HUES48 (cell line): ENCODE measurements around the gene QPCT.
"Not testable (repeated sequence)": the region's sequence is repeated elsewhere in the genome, so short reads cannot be mapped to it uniquely, and the experiment has no call there.

Source experiments
- H3K27ac ChIP-seq: one replicate; pipeline ENCODE4 v1.7.0; 2013; ENCODE audit warnings: low read depth, low read length, inconsistent platforms
- H3K27me3 ChIP-seq: 2 replicates; pipeline ENCODE4 v1.6.1; 2013; ENCODE audit warnings: mild to moderate bottlenecking, low read length; ENCODE audit not compliant: control insufficient read depth, insufficient read depth
- H3K36me3 ChIP-seq: 2 replicates; pipeline ENCODE4 v1.6.1; 2013; ENCODE audit warnings: low read length; ENCODE audit not compliant: control insufficient read depth, insufficient read depth
- H3K4me1 ChIP-seq: 2 replicates; pipeline ENCODE4 v1.6.1; 2013; ENCODE audit warnings: mild to moderate bottlenecking, low read length; ENCODE audit not compliant: control insufficient read depth, insufficient read depth
- H3K4me3 ChIP-seq: 2 replicates; pipeline ENCODE4 v1.5.1; 2013; ENCODE audit warnings: mild to moderate bottlenecking, low read depth, low read length
- H3K9ac ChIP-seq: 2 replicates; pipeline ENCODE4 v1.6.1; 2013; ENCODE audit warnings: mild to moderate bottlenecking, low read depth, low read length, moderate library complexity
- H3K9me3 ChIP-seq: 2 replicates; pipeline ENCODE4 v1.6.1; 2013; ENCODE audit warnings: low read length; ENCODE audit not compliant: control insufficient read depth, insufficient read depth

Gene QPCT

DNA sequence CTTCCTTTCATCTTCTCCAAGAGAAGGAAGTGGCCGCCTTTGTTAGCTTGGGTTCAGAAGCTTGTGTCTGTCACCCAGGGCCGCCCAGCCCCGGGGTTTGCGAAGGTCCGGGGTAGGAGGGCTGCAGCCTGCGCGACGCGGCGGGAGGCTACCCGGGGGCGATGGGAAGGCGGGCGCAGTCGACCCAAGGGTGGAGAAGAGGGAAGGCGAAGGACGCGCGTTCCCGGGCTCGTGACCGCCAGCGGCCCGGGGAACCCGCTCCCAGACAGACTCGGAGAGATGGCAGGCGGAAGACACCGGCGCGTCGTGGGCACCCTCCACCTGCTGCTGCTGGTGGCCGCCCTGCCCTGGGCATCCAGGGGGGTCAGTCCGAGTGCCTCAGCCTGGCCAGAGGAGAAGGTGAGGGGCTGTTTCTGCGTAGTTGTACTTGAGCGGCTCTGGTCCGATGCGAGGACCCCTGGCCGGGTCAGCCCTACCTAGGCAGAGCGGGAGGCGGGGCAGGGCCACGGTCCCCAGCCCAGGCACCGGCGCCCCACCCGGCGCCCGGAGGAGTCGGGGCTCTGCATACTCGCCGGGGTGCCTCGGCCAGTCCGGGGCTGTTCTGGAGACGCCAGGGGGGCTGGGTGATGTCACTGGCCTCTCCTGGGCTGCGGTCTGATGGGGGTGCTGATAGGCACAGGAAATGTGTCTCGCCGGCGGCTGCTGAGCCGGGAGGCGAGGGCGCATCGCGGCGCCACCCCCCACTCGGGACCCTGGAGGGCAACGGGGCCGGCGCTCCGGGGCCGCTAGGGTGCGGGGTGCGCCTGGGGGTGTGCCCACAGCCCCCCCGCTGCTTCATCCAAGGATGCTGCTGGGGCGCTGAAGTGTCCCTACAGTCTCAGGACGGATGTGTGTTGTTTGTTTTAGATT lies at the start of gene QPCT:
Gene QPCT, plus strand, starts transcription at position 178 of the 909 bp plus-strand sequence. Its CDS starts 102 bp downstream, at position 280.
- Histone ChIP-seq H3K4me3 (peak within 1 kb of the TSS; percentile 87), H3K27ac (peak within 1 kb of the TSS; percentile 57), H3K9ac (peak within 1 kb of the TSS; percentile 28; the same call in 1 of the 2 replicates), H3K36me3 (no peaks in the 10 kb centered on the region), H3K4me1 (peaks cover 38% of the 10 kb centered on the region), H3K27me3 (peaks cover 8% of the 10 kb centered on the region), H3K9me3 (no peaks in the 10 kb centered on the region)

DNA sequence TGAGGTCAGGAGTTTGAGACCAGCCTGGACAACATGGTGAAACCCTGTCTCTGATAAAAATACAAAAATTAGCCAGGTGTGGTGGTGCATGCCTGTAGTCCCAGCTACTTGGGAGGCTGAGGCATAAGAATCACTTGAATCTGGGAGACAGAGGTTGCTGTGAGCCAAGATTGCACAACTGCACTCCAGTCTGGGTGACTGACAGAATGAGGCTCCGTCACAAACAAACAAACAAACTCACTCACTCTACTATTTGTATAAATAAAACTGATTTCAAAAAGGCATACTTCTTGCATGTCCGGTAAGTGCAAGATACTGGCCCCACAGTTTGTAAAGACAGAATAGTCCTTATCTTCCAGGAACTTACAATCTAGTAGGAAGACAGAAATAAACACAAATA lies 49.6 kb upstream of the QPCT start:
- not testable (repeated sequence) for H3K27ac ChIP-seq, H3K9me3 ChIP-seq, H3K4me1 ChIP-seq, H3K4me3 ChIP-seq, H3K9ac ChIP-seq, H3K27me3 ChIP-seq
- peaks cover 21% of the 10 kb centered on the region for H3K36me3 ChIP-seq

DNA sequence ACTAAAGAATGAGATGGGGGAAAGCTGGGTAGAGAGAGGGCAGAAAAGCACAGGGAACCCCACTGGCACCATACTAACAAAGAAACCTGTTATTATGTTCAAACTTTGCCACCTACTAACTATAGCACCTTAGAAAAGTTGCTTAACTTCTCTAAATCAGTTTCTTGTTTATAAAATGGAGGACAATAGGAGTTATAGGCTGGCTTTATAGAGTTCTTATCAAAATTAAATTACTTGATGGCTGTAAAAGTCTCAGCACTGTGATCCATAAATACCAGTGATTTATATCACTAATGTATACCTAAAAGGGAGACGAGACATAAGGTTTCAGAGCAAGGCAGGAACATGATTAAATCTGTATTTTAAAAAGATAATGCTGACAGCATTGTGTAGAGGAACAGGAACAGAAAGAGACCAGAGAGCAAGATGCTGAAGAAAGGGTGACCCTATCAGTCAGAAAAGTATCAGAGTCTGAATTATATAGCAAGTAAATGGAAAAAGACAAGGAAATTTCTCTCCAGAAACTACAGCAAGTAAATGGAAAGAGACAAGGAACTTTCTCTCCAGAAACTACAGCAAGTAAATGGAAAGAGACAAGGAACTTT lies 48.9 kb upstream of the QPCT start:
- no peaks in the 10 kb centered on the region for H3K9me3 ChIP-seq
- H3K9ac ChIP-seq: no peak overlapping the region
- no peak overlapping the region for H3K27ac ChIP-seq
- peaks cover 17% of the 10 kb centered on the region for H3K36me3 ChIP-seq
- no peaks in the 10 kb centered on the region for H3K27me3 ChIP-seq
- H3K4me3 ChIP-seq: no peak overlapping the region
- no peaks in the 10 kb centered on the region for H3K4me1 ChIP-seq

DNA sequence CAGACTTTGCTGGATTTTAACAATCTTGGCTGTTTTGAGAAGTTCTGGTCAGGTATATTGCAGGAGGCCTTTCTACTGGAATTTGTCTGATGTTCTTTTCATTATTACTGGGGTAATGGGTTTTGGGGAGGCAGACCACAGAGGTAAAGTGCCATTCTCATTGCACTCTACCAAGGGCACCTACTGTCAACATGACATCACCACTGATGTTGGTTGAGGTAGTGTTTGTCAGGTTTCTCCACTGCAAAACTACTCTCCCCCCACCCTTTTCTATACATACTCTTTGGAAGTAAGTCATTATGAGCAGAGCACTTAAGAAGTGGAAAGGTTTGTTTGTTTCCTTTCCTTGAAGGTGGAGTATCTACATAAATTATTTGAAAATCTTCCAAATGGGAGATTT lies 46.8 kb upstream of the QPCT start:
- Histone ChIP-seq H3K27me3 (no peaks in the 10 kb centered on the region), H3K9me3 (no peaks in the 10 kb centered on the region), H3K27ac (no peak overlapping the region), H3K9ac (no peak overlapping the region), H3K36me3 (peaks cover 4% of the 10 kb centered on the region; the same call in 1 of the 2 replicates), H3K4me1 (peaks cover 9% of the 10 kb centered on the region; the same call in 1 of the 2 replicates), H3K4me3 (no peak overlapping the region)

GRCh38 chr2:37300146-37300545 lies 44.3 kb upstream of the QPCT start:
- Histone ChIP-seq H3K27me3 (no peaks in the 10 kb centered on the region), H3K9ac (no peak overlapping the region), H3K36me3 (no peaks in the 10 kb centered on the region; the same call in 1 of the 2 replicates), H3K9me3 (no peaks in the 10 kb centered on the region), H3K27ac (no peak overlapping the region), H3K4me1 (peaks cover 9% of the 10 kb centered on the region; the same call in 1 of the 2 replicates), H3K4me3 (no peak overlapping the region)

GRCh38 chr2:37300578-37300977 lies 43.9 kb upstream of the QPCT start:
- H3K9ac ChIP-seq: no peak overlapping the region
- peaks cover 9% of the 10 kb centered on the region; the same call in 1 of the 2 replicates for H3K4me1 ChIP-seq
- H3K27me3 ChIP-seq: no peaks in the 10 kb centered on the region
- no peaks in the 10 kb centered on the region for H3K9me3 ChIP-seq
- no peak overlapping the region for H3K27ac ChIP-seq
- no peak overlapping the region for H3K4me3 ChIP-seq
- no peaks in the 10 kb centered on the region; the same call in 1 of the 2 replicates for H3K36me3 ChIP-seq

GRCh38 chr2:37301408-37301807 lies 43.0 kb upstream of the QPCT start:
- Histone ChIP-seq H3K9me3 (no peaks in the 10 kb centered on the region), H3K9ac (no peak overlapping the region), H3K36me3 (no peaks in the 10 kb centered on the region; the same call in 1 of the 2 replicates), H3K4me1 (peaks cover 9% of the 10 kb centered on the region; the same call in 1 of the 2 replicates), H3K27ac (no peak overlapping the region), H3K27me3 (no peaks in the 10 kb centered on the region), H3K4me3 (no peak overlapping the region)

DNA sequence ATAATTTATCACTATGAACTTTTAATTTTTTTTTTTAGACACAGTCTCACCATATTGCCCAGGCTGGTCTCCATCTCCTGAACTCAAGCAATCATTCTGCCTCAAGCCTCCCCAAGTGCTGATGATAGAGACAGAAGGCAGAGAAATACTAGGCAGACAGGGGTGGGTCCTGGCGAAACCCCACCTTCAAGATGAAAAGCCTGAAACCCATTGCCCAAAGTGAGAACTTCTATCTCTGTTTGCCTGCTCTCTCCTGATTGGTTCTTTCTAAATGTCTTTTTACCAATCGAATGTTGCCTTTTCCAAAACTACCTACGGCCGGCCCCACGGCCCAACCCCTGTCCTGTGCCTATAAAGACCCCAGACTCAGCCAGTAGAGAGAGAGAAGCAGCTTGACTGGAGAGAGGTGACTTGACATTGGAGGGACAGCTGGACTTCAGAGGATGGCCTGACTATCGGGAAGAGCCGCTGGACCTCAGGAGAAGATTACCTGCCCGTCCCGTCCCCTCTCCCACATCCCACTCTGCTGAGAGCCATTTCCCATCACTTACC lies 41.7 kb upstream of the QPCT start:
- Histone ChIP-seq H3K4me3 (no peak overlapping the region), H3K4me1 (peaks cover 9% of the 10 kb centered on the region; the same call in 1 of the 2 replicates)

GRCh38 chr2:37306024-37306423 lies 38.4 kb upstream of the QPCT start:
- peaks cover 11% of the 10 kb centered on the region; the same call in 1 of the 2 replicates for H3K4me1 ChIP-seq
- H3K4me3 ChIP-seq: no peak overlapping the region
- H3K36me3 ChIP-seq: no peaks in the 10 kb centered on the region; the same call in 1 of the 2 replicates
- H3K9ac ChIP-seq: no peak overlapping the region
- H3K27ac ChIP-seq: no peak overlapping the region
- H3K27me3 ChIP-seq: no peaks in the 10 kb centered on the region
- no peaks in the 10 kb centered on the region for H3K9me3 ChIP-seq

More for the DNA sequence above, 41.7 kb upstream of the QPCT start:
- Histone ChIP-seq H3K9me3 (no peaks in the 10 kb centered on the region), H3K36me3 (no peaks in the 10 kb centered on the region; the same call in 1 of the 2 replicates), H3K27ac (no peak overlapping the region), H3K27me3 (no peaks in the 10 kb centered on the region), H3K9ac (no peak overlapping the region)

DNA sequence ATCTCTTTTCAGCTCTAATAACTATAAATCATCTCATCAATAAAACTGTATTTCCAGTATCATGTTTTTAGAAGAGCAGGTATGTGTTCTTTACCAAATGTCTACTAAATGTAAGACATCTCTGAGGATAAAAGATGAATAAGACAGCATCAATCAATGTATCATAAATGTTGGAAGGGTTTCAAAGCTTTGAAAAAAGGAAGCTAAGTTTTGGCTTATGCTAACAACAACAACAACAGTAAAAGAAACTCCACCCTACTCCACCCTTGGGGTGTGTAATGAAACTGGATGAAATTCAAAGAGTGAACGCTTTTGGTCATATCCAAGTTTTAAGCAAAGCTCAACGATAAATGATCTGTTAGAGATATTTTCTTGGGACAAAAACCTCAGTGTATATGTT lies 36.9 kb upstream of the QPCT start:
- Histone ChIP-seq H3K36me3 (no peaks in the 10 kb centered on the region; the same call in 1 of the 2 replicates), H3K4me1 (0 out of 2 replicates have a peak, but pooled peaks cover 4% of the 10 kb centered on the region), H3K9me3 (no peaks in the 10 kb centered on the region), H3K27me3 (no peaks in the 10 kb centered on the region), H3K9ac (no peak overlapping the region), H3K4me3 (no peak overlapping the region), H3K27ac (no peak overlapping the region)
